HG02884 (cell line): Measurements from ENCODE around the gene FNDC3A.
A peak's percentile ranks its signal among the peaks of the same experiment; 100 is the strongest.

Experiments used
- ATAC-seq: cut with Tn5 transposase; IDR thresholded peaks from one replicate; pipeline ENCODE4 v1.9.1; 2021; ENCODE audit warnings: mild to moderate bottlenecking, moderate library complexity; ENCODE audit not compliant: unreplicated experiment

FNDC3A gene

DNA sequence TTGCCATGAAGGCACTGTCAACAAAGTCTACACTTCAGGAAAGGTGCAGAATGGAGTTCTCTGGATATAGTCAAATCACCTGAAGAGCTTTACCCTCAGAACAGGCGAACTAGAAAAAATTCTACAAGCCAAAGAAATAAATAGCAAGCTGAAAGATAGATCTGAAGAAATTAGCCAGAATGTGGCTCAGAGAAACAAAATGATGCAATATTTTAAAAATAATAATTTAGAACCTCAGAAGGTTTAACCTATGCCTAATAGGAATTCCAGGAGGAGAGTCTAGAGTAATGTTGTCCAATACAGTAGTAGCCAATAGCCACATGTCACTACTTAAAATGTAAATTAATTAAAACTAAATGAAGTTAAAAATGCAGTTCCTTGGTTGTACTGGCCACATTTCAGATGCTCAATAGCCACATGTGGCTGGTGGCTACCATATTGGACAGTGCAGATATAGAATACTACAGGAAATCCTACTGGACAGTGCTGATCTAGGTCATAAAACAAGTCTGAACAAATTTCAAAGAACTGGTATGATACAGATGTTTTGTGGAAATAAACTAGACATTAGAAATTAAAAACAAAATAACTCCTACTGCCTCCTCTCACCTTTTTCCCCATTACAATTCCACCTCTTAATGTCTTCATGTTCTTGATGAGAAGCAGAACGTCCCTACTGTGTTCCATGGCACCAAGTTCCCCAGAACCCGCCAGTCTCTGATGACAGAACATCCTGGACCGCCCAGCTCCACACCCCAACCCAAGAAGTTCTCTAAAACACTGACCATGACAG, 271.3 kb downstream of the FNDC3A start:
- ATAC-seq = peak; percentile 36

DNA sequence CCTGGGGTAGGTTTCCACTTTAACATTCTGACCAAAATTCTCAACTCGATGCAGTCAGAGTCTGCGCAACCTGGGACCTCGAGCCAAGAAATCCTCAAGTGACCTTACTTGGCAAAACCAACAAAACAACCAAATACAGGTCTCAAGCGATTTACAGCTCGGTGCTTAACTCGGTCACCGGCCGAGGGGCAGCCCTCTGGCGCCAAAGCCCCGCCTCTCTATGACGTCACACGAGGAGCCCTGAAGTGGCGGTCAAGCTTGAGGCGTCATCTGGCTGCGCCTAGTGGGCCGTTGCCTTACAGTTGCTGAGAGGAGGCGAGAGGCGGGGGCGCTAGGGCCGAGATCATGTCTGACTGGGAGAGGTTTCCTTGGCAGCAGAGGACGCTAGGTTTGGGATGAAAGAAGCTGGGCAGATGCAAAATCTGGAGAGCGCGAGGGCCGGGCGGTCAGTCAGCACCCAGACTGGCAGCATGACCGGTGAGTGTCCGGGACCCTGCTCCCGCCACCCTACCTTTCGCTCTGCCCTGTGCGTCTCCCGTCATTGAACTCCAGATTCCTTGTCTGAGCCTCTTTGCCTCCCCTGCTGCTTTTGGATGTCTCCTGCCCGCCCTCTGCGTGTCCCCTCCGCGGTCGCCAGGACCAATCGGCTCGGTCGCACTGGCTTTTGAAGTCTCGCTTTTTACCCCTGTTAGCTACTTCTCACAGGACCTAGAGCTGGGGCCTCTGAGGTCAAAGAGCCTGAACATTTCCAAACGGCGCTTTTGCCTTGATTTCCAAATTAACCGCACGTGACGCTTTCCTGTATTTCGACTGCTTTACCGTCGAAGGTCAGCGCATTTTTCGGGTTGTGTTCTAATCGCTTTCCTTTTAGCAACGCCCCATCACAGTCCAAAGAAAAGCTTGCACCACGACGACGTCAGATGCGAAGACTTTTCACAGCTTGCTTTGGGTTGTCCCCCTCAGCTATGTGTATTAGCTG, 272.2 kb downstream of the FNDC3A start, which contains the start of gene CDADC1:
Gene CDADC1, plus strand, starts transcription at position 283 of the 979 bp plus-strand sequence. Its CDS starts 113 bp downstream, at position 396.
- ATAC-seq = peak; percentile 96

DNA sequence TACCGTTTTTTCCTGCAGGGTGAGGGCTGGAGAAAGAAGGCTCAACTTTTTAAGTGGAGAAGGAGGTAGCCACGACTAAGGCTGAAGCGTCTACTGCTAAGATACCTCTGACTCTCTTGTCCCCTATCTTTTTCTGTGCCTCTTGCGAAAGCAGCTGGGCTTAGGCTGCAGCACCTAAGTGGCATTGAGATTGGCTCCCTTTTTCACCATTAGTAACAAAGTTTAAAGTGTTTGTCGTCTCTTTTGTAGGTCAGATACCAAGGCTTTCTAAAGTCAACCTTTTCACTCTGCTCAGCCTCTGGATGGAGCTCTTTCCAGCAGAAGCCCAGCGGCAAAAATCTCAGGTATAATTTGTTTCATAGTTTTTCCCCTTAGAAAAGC, 272.9 kb downstream of the FNDC3A start:
- ATAC-seq = no peak

DNA sequence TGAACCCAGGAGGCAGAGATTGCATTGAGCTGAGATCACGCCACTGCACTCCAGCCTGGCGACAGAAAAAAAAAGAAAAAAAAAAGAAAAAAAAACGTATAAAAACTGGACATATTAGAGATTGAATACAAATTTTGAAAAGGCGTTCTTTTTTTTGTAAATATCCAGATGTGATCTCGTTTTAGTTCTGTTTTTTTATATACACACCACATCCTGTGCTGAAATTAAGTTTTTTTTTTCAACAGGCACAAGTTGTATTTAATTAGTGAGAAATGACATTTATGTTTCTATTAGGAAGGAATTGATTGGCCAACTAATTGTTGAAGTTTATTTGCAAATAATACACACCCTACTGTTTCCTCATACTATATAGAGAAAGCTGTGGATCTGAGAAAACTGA, 275.6 kb downstream of the FNDC3A start:
- no peak for ATAC-seq

DNA sequence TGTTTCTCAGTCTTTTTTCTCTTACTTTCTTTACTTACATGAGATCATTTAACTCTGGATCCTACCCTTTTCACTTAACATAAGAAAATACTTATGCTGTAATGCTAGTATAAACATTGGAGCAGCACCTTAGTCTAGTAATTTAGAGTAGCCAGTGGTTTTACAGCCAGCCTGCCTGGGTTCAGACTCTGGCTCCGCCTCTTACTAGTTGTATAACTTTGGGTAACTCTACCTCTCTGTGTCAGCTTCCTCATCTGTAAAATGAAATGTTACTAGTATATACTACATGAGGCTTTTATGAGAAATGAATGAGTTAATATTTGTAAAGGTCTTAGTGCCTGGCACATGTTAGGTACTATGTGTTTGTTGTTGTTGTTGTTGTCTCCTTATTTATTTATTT, 277.6 kb downstream of the FNDC3A start:
- no peak for ATAC-seq

DNA sequence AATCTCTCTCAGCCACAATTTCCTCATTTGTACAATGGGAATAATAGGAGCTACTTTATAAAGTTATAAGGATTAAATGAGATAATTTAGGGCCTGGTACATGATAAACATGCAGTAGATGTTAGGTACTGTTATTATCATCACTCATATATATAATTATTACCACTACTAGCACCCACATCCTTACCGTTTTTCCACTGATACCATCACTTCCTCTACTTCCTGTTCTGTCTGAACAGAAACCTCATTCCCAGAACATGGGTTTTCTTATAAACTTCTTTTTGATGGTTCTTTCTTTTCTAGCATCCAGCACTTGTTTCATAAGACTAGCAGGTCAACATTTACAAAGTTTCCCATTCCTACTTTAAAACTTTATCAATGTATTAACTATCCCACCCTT, 278.3 kb downstream of the FNDC3A start:
- ATAC-seq = no peak

DNA sequence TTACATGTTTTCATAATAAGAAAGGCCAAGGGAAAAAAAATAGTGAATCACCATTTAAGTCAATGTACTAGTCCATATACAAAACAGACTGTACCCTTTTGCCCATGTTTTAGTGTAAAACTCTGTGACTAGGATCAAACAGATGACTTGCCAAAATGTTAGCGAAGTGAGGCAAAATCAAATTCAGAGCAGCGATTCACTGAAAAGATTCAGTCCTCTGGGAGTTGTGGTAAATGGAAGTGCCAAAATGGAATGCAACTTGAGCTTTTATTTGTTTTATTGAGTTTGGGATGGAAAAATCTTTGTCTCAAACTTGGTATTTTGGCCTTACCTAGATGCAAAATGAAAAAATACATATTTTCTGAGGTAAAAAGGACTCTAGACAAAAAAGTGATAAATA, 281.1 kb downstream of the FNDC3A start:
- no peak for ATAC-seq

DNA sequence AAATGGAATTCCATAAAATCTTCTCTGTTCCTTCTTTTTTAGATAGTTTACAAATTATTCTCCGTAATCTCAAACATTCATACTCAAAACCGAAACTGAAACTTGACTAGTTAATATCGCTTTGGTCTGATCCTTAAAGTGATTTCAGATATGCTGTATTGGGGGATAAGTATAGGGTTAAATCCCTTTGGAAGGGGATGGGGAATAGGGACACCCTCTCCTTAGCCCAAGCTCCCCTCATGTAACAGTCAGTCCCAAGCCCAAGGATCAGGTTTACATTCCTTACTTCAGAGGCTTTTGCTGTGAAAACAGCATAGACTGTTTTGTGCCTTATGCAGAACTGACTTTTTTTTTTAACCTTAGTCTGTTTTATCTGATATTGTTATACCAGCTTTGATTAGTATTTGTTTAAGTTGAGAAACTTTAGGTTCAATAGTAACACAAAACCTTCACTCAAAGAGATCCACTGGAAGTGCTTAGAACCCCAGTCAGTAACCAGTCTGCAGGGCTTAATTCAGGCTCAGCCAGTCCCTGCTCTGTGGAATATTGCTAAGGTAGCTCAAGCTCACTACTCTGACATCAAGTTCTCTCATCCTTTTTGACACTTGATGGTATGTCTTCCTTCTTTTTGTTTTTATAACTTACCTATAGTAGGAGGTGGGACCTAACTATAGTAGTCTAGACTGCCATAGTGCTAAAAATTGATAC, 282.5 kb downstream of the FNDC3A start:
- no peak for ATAC-seq
